Ascending aorta (tissue), 2 donors: Measurements from ENCODE around the gene FRMD4A. TPM values are rescaled to one million over a fixed set of nuclear protein-coding genes. Genes with fewer than 3 reads are reported as not detected.

Experiments
- DNase-seq, 2 donors: peaks; one replicate each; pipeline ENCODE4 v3.0.0-alpha.2; 2019; ENCODE audit warnings: low spot score in 2 of 2
- H3K27ac ChIP-seq, 2 donors: fragments of 200-600 bp; sonication (generic); one replicate each; pipeline ENCODE4 v1.5.1; 2016 to 2017; ENCODE audit warnings: mild to moderate bottlenecking in 1 of 2
- H3K27me3 ChIP-seq: fragments of 200-600 bp; sonication (generic); one replicate; pipeline ENCODE4 v1.5.1; 2017
- H3K36me3 ChIP-seq, 2 donors: fragments of 200-600 bp; sonication (generic); one replicate each; pipeline ENCODE4 v1.5.1; 2016
- H3K4me1 ChIP-seq, 2 donors: fragments of 200-600 bp; sonication (generic); one replicate each; pipeline ENCODE4 v1.5.1; 2016 to 2017; ENCODE audit warnings: mild to moderate bottlenecking in 1 of 2
- H3K4me3 ChIP-seq, 2 donors: fragments of 200-600 bp; sonication (generic); one replicate each; pipeline ENCODE4 v1.5.1; 2016 to 2017; ENCODE audit warnings: mild to moderate bottlenecking in 1 of 2
- H3K9me3 ChIP-seq, 2 donors: fragments of 200-600 bp; sonication (generic); one replicate each; pipeline ENCODE4 v1.5.1; 2016
- CTCF ChIP-seq, 3 experiments: fragments of 200-600 bp in 2 of 3; fragments of 450-650 bp in 1 of 3; sonication (generic) in 2 of 3; IDR thresholded peaks; one replicate each; pipeline ENCODE4 v1.5.1; 2016 to 2019; ENCODE audit warnings: antibody characterized with exemption in 3 of 3, mild to moderate bottlenecking in 1 of 3, moderate library complexity in 1 of 3
- intact Hi-C: fragments of 100-400 bp; cut with DNase I; formaldehyde crosslinking; loops from one replicate; pipeline ENCODE4 v1.15.1; 2023
- total RNA-seq: library from RNA; depleted of rRNA; stranded (reverse); fragments of >200 nt; gene quantifications from one replicate; pipeline ENCODE4 v1.1.0, GENCODE V29; 2016

FRMD4A gene
- total RNA-seq, 1 donor from 2014 or later: 108 TPM

DNA sequence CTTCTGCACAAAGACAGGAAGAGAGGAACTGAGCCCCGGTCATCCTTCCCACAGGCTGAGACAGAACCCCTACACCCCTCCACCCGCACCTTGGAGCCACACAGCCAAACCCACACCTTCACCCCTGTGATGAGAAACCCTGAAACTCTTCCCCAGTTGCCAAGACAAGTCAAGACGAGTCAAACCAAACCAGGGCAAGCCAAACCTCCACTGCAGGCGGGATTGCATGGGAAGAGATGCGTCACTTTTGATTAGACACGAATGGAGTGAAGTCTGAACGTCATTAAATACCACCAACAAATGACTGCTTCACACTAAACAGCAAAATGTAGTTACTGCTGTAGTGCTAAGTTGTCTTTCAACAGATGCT, 670.2 kb downstream of the FRMD4A start:
- intact Hi-C loops: loop anchor here (1.0 to 10.0 kb wide), 2 partner anchors 118 to 434 kb away; no protein-coding TSS in a partner anchor
- Histone ChIP-seq H3K4me1 (no peaks in the 10 kb centered on the region), H3K9me3 (no peaks in the 10 kb centered on the region), H3K36me3 (peaks cover 14 to 24% of the 10 kb centered on the region in 2 donors), H3K27me3 (no peaks in the 10 kb centered on the region), H3K27ac (no peak overlapping the region), H3K4me3 (no peak overlapping the region)
- DNase-seq: no peak
- no peak for TF ChIP-seq CTCF (IDR thresholded peaks at IDR 0.05)

GRCh38 chr10:13659887-13660550, 670.7 kb downstream of the FRMD4A start:
- Histone ChIP-seq H3K36me3 (peaks cover 14 to 24% of the 10 kb centered on the region in 2 donors), H3K4me1 (no peaks in the 10 kb centered on the region)
- peak in 1 of 2 donors; percentile 80 for DNase-seq

DNA sequence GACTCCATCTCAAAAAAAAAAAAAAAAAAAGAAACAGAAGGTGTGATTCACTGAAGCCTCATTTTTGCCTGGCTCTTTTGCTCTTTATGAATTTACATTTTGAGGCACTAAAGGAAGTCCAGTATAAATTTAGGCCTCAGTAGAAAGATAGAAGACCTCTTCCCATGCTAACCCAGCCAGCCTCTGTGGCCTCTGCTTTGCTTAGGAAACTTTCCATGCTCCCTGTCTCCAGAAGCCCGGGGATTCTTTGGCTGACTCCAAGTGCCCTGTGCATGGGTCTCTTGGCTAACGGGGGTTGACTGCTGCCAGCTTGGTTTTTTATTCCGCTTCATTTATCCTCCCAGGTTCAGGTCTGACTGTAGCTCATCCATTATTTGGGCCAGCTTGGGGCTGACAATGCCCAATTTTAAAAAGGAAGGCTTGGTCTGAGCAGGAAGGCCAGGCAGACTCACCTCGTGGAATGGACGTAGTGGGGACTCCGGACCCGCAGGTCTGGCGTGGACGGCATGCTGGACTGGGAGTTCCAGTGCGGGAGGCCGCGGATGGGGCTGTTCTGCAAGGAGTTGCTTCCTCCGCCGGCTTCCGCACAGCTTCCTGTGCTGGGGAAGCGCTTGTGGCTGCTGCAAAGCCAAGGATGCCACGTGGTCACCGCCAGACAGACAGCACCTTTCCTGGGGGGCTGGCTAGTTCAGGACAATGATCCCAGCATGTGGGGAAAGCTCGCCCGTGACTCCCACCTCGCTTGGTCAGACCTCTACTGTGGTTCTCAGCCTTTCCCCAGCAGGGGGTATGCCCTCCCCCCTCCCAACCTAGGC, 671.6 kb downstream of the FRMD4A start:
- intact Hi-C loops: no loop called here
- peak in 1 of 2 donors; percentile 65 for DNase-seq
- Histone ChIP-seq H3K4me3 (no peak overlapping the region), H3K27me3 (no peaks in the 10 kb centered on the region), H3K4me1 (no peaks in the 10 kb centered on the region), H3K27ac (peak overlapping the region in 1 of 2 donors; percentile 3), H3K9me3 (no peaks in the 10 kb centered on the region), H3K36me3 (peaks cover 20 to 31% of the 10 kb centered on the region in 2 donors)
- no peak for TF ChIP-seq CTCF (IDR thresholded peaks at IDR 0.05)

More at GRCh38 chr10:13659887-13660550, 670.7 kb downstream of the FRMD4A start:
- Histone ChIP-seq H3K27me3 (no peaks in the 10 kb centered on the region), H3K9me3 (no peaks in the 10 kb centered on the region), H3K27ac (peak overlapping the region in 1 of 2 donors; percentile 3), H3K4me3 (no peak overlapping the region)
- intact Hi-C loops: loop anchor here (1.0 to 10.0 kb wide), 2 partner anchors 118 to 435 kb away; no protein-coding TSS in a partner anchor
- TF ChIP-seq CTCF (IDR thresholded peaks at IDR 0.05): peak; percentile 87 to 96 (median 91)

DNA sequence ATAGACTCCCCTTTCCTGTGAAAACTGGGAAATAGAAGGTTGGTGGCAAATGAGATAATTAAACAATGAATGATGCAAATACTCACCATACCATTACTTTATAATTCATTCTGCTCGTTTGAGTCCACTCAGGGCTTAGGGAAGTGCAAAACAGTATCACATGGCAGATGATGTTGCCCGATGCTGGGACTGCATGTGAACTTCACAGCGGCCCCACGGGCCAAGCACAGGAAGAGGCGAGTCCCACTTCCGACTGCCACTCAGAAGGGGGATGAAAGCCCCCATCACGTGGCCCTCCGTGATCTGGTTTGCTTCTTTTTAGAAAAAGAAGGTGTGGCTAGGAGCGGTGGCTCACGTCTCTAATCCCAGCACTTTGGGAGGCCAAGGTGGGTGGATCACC, 672.5 kb downstream of the FRMD4A start:
- no peak overlapping the region for H3K27ac ChIP-seq
- peaks cover 24 to 39% of the 10 kb centered on the region in 2 donors for H3K36me3 ChIP-seq
- DNase-seq: no peak
- no peaks in the 10 kb centered on the region for H3K27me3 ChIP-seq
- intact Hi-C loops: no loop called here
- no peak overlapping the region for H3K4me3 ChIP-seq
- H3K4me1 ChIP-seq: no peaks in the 10 kb centered on the region
- no peaks in the 10 kb centered on the region for H3K9me3 ChIP-seq
- no peak for TF ChIP-seq CTCF (IDR thresholded peaks at IDR 0.05)

DNA sequence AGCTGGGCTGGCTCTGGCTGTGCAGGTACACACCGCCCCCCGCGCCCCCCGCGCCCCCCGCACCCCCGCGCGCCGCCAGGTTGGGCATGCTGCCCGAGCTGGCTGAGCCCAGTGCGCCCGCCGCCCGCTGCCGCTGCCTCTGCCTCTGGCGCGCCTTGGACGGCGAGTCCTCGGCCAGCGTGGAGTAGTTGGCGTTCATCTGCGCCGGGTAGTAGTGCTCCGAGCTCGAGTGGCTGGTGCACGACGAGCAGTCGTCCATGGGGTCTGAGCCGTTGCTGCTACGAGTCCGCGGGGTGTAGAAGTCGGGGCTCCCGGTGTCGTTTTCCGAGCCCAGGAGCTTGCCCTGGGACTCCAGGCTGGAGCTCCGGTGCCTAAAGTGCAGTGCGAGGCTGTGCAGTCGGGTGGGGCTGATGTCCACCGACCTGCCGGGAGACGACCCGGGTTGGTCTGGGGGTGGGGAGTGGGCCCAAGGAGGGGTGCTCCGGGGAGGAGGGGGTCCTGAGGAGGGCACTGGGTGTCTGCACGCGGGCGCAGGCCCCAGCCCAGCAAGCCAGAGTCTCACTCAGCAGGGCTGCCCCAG, 673.5 kb downstream of the FRMD4A start:
- no peak for TF ChIP-seq CTCF (IDR thresholded peaks at IDR 0.05)
- Histone ChIP-seq H3K27me3 (no peaks in the 10 kb centered on the region), H3K9me3 (no peaks in the 10 kb centered on the region), H3K4me1 (no peaks in the 10 kb centered on the region), H3K4me3 (no peak overlapping the region), H3K27ac (no peak overlapping the region), H3K36me3 (peaks cover 27 to 39% of the 10 kb centered on the region in 2 donors)
- DNase-seq: no peak
- intact Hi-C loops: no loop called here
